ENCODE measurements around the gene RABEP2.
"Not testable (repeated sequence)": the region's sequence is repeated elsewhere in the genome, so short reads cannot be mapped to it uniquely, and the experiment has no call there.

The RABEP2 gene

GRCh38 chr16:28924762-28925385, at the start of gene RABEP2:
TSS of gene RABEP2 (minus strand) at chr16:28925238. CDS start at chr16:28925163, 75 bp downstream.
- peak; percentile 64 for DNase-seq (ENCODE audit: low read depth, low spot score)

GRCh38 chr16:28974437-28975157, 49.6 kb upstream of the RABEP2 start, which contains the start of gene SPNS1:
TSS of gene SPNS1 (plus strand) at chr16:28974778. CDS start at chr16:28975152, 374 bp downstream.
- peak; percentile 93 for DNase-seq (ENCODE audit: low read depth, low spot score)

- no peak for DNase-seq (ENCODE audit: low read depth, low spot score)
These were observed 49.0 kb upstream of the RABEP2 start for GRCh38 chr16:28974007-28974436.

- not testable (repeated sequence) for DNase-seq (ENCODE audit: low read depth, low spot score)
These were observed 44.7 kb upstream of the RABEP2 start for GRCh38 chr16:28969696-28970095.

- no peak for DNase-seq (ENCODE audit: low read depth, low spot score)
These were observed 42.1 kb upstream of the RABEP2 start for GRCh38 chr16:28967156-28967555.

- no peak for DNase-seq (ENCODE audit: low read depth, low spot score)
These were observed 39.5 kb upstream of the RABEP2 start for GRCh38 chr16:28964496-28964895.

- DNase-seq (ENCODE audit: low read depth, low spot score): no peak
These were observed 39.0 kb upstream of the RABEP2 start for GRCh38 chr16:28964072-28964471.

- no peak for DNase-seq (ENCODE audit: low read depth, low spot score)
These were observed 33.8 kb upstream of the RABEP2 start for GRCh38 chr16:28958836-28959235.

GRCh38 chr16:28958216-28958615, 33.2 kb upstream of the RABEP2 start:
- DNase-seq (ENCODE audit: low read depth, low spot score): no peak

GRCh38 chr16:28951410-28951943, 26.4 kb upstream of the RABEP2 start:
- no peak for DNase-seq (ENCODE audit: low read depth, low spot score)

- peak; percentile 99 for DNase-seq (ENCODE audit: low read depth, low spot score)
These were observed 25.8 kb upstream of the RABEP2 start, which contains the start of gene NFATC2IP for GRCh38 chr16:28950648-28951409. TSS of gene NFATC2IP (plus strand) at chr16:28950937. CDS start at chr16:28951012, 75 bp downstream.

- no peak for DNase-seq (ENCODE audit: low read depth, low spot score)
These were observed 21.6 kb upstream of the RABEP2 start for GRCh38 chr16:28946681-28947080.

GRCh38 chr16:28943281-28943680, 18.2 kb upstream of the RABEP2 start:
- no peak for DNase-seq (ENCODE audit: low read depth, low spot score)

- DNase-seq (ENCODE audit: low read depth, low spot score): not testable (repeated sequence)
These were observed 14.8 kb upstream of the RABEP2 start for GRCh38 chr16:28939825-28940224.

- no peak for DNase-seq (ENCODE audit: low read depth, low spot score)
These were observed 13.7 kb upstream of the RABEP2 start for GRCh38 chr16:28938721-28939120.

- no peak for DNase-seq (ENCODE audit: low read depth, low spot score)
These were observed 12.3 kb upstream of the RABEP2 start for GRCh38 chr16:28937222-28937876.

GRCh38 chr16:28936784-28937155, 11.7 kb upstream of the RABEP2 start:
- DNase-seq (ENCODE audit: low read depth, low spot score): no peak

- no peak for DNase-seq (ENCODE audit: low read depth, low spot score)
These were observed 11.1 kb upstream of the RABEP2 start for GRCh38 chr16:28935924-28936783.

GRCh38 chr16:28935346-28935745, 10.3 kb upstream of the RABEP2 start:
- no peak for DNase-seq (ENCODE audit: low read depth, low spot score)

- no peak for DNase-seq (ENCODE audit: low read depth, low spot score)
These were observed 8.1 kb upstream of the RABEP2 start for GRCh38 chr16:28933171-28933570.
